Glutamatergic neuron (in vitro differentiated cells): ENCODE results near the gene ASB16. TPM values are rescaled to one million over a fixed set of nuclear protein-coding genes. Genes with fewer than 3 reads are reported as not detected.

Source experiments
- DNase-seq: peaks from one replicate; pipeline ENCODE4 v3.0.0; 2022
- H3K27ac Mint-ChIP-seq: one replicate; pipeline ENCODE4 v1.8.0; 2020; ENCODE audit warnings: mild to moderate bottlenecking, mixed read lengths, inconsistent platforms; ENCODE audit not compliant: unreplicated experiment
- H3K27me3 Mint-ChIP-seq: one replicate; pipeline ENCODE4 v1.8.0; 2020; ENCODE audit warnings: mild to moderate bottlenecking, moderate library complexity, mixed read lengths, inconsistent platforms; ENCODE audit not compliant: unreplicated experiment
- H3K36me3 Mint-ChIP-seq: one replicate; pipeline ENCODE4 v1.8.0; 2020; ENCODE audit warnings: mild to moderate bottlenecking, mixed read lengths, inconsistent platforms; ENCODE audit not compliant: unreplicated experiment
- H3K4me1 Mint-ChIP-seq: one replicate; pipeline ENCODE4 v1.8.0; 2020; ENCODE audit warnings: mild to moderate bottlenecking, low read depth, mixed read lengths, inconsistent platforms; ENCODE audit not compliant: unreplicated experiment
- H3K4me3 Mint-ChIP-seq: one replicate; pipeline ENCODE4 v1.8.0; 2020; ENCODE audit warnings: mild to moderate bottlenecking, mixed read lengths, inconsistent platforms; ENCODE audit not compliant: unreplicated experiment
- H3K9me3 Mint-ChIP-seq: one replicate; pipeline ENCODE4 v1.8.0; 2020; ENCODE audit warnings: mild to moderate bottlenecking, moderate library complexity, mixed read lengths, inconsistent platforms; ENCODE audit not compliant: unreplicated experiment
- total RNA-seq: library from RNA; stranded (reverse); fragmentation: NEBNext Ultra II Directional; extraction: Animal tissue kit (Norgen Biotek cat#: 25700); gene quantifications from one replicate; pipeline ENCODE4 v1.2.1, GENCODE V29; 2021; ENCODE audit not compliant: unreplicated experiment
- TF ChIP-seq, protein P1 (sequence below): fragments of 200-600 bp; sonication (generic); IDR thresholded peaks from one replicate; pipeline ENCODE4 v1.5.0; 2021; ENCODE audit not compliant: partially characterized antibody, unreplicated experiment

The ASB16 gene
- total RNA-seq, 1 donor from 2014 or later = not detected

DNA sequence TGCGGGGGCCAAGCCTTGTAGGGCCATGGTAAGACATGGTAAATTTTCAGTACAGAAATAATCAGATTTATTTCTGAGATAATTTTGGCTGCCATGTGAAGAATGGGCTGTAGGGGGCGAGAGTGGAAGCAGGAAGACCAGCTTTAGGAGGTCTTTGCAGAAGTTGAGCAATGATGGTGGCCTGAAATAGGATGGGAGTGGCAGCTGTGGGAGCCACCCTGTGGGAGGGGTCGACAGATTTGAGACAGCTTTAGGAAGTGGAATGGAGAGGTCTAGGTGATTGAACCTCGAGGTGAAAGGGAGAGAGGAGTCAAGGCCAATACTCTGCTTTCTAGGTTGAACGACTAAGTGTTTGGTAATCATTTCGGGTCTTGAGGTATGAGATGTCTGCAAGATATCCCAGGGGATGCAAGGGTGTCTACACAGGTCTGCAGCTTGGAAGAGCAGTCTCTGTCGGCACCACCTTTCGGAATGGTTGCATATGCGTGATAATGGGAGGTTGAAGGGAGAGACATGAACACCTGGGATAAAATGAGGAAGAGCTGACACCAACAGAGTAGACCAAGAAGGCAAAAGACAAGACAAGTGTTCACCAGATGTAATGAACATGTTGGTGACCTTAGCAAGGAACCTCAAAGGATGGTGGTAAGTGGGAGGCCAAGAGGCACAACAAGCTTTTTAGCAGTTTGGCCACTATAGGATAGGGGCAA is 33.4 kb downstream of the ASB16 start:
- Mint-ChIP-seq H3K4me3 (peak overlapping the region; percentile 63), H3K27me3 (peaks cover 17% of the 10 kb centered on the region), H3K4me1 (peaks cover 18% of the 10 kb centered on the region), H3K9me3 (peaks cover 13% of the 10 kb centered on the region), H3K27ac (peak overlapping the region; percentile 25), H3K36me3 (no peaks in the 10 kb centered on the region)
- TF ChIP-seq, protein P1, sequence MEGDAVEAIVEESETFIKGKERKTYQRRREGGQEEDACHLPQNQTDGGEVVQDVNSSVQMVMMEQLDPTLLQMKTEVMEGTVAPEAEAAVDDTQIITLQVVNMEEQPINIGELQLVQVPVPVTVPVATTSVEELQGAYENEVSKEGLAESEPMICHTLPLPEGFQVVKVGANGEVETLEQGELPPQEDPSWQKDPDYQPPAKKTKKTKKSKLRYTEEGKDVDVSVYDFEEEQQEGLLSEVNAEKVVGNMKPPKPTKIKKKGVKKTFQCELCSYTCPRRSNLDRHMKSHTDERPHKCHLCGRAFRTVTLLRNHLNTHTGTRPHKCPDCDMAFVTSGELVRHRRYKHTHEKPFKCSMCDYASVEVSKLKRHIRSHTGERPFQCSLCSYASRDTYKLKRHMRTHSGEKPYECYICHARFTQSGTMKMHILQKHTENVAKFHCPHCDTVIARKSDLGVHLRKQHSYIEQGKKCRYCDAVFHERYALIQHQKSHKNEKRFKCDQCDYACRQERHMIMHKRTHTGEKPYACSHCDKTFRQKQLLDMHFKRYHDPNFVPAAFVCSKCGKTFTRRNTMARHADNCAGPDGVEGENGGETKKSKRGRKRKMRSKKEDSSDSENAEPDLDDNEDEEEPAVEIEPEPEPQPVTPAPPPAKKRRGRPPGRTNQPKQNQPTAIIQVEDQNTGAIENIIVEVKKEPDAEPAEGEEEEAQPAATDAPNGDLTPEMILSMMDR = peak; percentile 78
- peak; percentile 57 for DNase-seq

DNA sequence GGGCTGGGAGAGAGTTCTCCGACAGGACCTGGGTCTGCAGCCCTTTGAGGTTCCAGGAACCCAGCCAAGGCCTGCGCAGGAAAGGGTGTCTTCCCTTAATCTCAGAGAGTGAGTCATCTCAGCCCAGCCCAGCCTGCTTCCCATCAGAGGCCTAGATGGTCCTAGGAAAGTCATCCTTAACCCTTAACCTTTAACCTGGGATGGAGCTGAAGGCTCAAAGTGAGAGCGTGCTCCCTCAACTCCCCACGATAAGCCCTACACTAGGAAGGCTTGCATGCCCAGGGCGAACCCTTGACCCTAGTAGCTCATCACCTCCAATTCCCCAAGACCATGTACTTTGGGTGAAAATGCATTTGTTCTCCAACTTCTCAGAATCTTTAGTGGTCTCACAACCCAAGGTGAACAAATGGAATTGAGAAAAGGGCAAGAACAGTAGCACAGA is 34.0 kb downstream of the ASB16 start:
- no peak overlapping the region for H3K4me3 Mint-ChIP-seq
- DNase-seq = no peak
- H3K36me3 Mint-ChIP-seq = no peaks in the 10 kb centered on the region
- H3K4me1 Mint-ChIP-seq = peaks cover 18% of the 10 kb centered on the region
- peaks cover 13% of the 10 kb centered on the region for H3K9me3 Mint-ChIP-seq
- H3K27me3 Mint-ChIP-seq = peaks cover 17% of the 10 kb centered on the region
- peak overlapping the region; percentile 62 for H3K27ac Mint-ChIP-seq
- TF ChIP-seq, protein P1 = no peak

DNA sequence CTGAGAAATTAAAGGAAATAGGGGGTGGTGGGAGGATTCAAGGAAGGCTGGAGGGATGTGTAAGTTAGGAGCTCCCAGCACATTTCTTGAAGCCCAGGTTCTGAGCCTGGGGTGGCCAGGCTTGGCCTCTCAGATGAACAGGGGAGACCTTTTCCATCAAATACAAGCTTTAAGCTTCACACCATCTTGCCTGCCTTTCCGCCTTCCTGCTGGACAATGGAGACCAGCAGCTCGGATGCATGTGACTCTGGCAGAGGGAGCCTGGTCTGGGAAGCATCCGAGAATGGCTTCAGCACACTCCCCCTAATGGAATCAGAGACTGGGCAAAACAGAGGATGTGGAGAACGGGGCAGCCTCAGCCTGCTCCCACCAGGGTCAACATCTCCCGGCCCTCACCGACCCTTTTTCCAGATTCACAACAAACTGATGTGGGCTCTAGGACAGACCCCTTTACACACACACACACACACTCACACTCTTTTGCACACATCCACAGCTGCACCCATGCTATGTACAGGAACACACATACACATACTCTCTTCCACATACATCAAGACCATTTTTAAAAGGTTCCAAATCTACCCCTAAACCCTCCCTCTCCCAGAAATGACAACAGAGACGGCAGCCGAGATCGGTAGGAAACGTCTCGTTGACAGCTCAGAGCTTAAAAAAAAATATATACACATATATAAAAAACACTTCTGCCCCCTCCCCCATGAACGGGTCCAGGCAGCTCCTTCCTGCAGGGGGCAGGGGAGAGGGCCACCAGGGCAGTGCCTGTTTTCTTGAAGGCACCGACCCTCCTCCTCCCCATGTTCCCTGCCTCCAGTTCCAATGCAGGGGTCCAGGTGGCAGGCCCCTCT is 35.7 kb downstream of the ASB16 start:
- TF ChIP-seq, protein P1 = no peak
- Mint-ChIP-seq H3K9me3 (peaks cover 11% of the 10 kb centered on the region), H3K27me3 (peaks cover 13% of the 10 kb centered on the region), H3K27ac (peak overlapping the region; percentile 34), H3K4me3 (no peak overlapping the region), H3K4me1 (peaks cover 15% of the 10 kb centered on the region), H3K36me3 (no peaks in the 10 kb centered on the region)
- DNase-seq = no peak

DNA sequence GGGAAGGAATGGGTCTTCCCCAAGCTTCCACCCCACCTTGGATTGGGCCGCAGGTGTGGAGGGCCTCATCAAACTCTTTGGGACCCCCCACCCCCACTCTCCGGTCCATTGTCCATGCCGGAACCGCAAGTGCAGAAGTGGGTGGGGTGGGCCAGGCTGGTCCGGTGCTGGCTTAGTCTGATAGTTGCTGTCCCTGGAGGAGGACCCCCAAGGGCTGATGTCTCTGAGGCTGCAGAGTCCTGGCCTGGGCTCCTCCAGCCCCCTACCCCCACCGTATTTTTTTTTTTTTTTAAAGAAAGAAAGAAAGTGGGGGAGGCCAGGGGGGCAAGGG is 36.3 kb downstream of the ASB16 start:
- no peak overlapping the region for H3K27ac Mint-ChIP-seq
- TF ChIP-seq, protein P1 = no peak
- peaks cover 8% of the 10 kb centered on the region for H3K9me3 Mint-ChIP-seq
- H3K36me3 Mint-ChIP-seq = no peaks in the 10 kb centered on the region
- H3K4me3 Mint-ChIP-seq = no peak overlapping the region
- peaks cover 13% of the 10 kb centered on the region for H3K27me3 Mint-ChIP-seq
- H3K4me1 Mint-ChIP-seq = peaks cover 14% of the 10 kb centered on the region
- no peak for DNase-seq

DNA sequence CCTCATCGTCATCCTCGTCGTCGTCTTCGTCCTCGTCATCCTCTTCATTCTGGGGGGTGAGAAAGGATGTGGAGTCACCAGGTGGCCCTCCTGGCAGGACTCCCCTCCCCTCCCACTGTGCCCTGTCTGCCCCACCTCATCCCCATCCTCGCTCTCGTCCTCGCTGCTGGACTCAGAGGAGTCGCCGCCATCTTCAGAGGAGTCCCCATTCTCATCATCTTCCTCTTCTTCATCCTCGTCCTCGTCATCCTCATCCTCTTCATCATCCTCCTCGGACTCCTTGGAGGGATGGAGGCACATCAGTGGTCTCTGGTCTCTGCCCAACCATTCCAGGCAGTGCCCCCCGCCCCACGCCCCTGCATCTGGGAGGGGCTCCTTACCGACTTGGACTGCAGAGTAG is 36.8 kb downstream of the ASB16 start:
- no peak for DNase-seq
- H3K27ac Mint-ChIP-seq = no peak overlapping the region
- TF ChIP-seq, protein P1 = no peak
- no peak overlapping the region for H3K4me3 Mint-ChIP-seq
- H3K9me3 Mint-ChIP-seq = peaks cover 7% of the 10 kb centered on the region
- H3K27me3 Mint-ChIP-seq = peaks cover 13% of the 10 kb centered on the region
- H3K36me3 Mint-ChIP-seq = no peaks in the 10 kb centered on the region
- H3K4me1 Mint-ChIP-seq = peaks cover 18% of the 10 kb centered on the region
